ENCODE measurements around the gene CDK16. TPM values are rescaled to one million over a fixed set of nuclear protein-coding genes. Genes with fewer than 3 reads are reported as not detected.

Gene CDK16
- total RNA-seq, 4 donors from 2014 or later, result 51.9 to 87.1 (median 65.4) TPM

GRCh38 chrX:47228550-47229270 is 10.2 kb downstream of the CDK16 start:
- Histone ChIP-seq H3K27me3 (no peaks in the 10 kb centered on the region), H3K27ac (replicated peaks in 1 of 4) (no peak overlapping the region), H3K4me1 (peaks cover 0 to 7% (median 6%) of the 10 kb centered on the region in 4 donors), H3K4me3 (no peak overlapping the region), H3K9me3 (no peaks in the 10 kb centered on the region), H3K36me3 (peaks cover 35 to 60% (median 58%) of the 10 kb centered on the region in 4 donors)
- 95% methylated on average over 7 of the region's 12 CpGs for WGBS
- DNase-seq (ENCODE audit: extremely low spot score), result no peak
- intact Hi-C loops (cut with DNase I), result no loop called here
- no peak for TF ChIP-seq POLR2A (IDR thresholded peaks at IDR 0.05; ENCODE audit: low read depth)
- no peak for TF ChIP-seq EP300 (IDR thresholded peaks at IDR 0.05)
- no peak for TF ChIP-seq POLR2AphosphoS5 (IDR thresholded peaks at IDR 0.05)
- no peak for TF ChIP-seq CTCF (IDR thresholded peaks at IDR 0.05)

- peaks cover 31 to 53% (median 51%) of the 10 kb centered on the region in 4 donors for H3K36me3 ChIP-seq
- intact Hi-C loops (cut with DNase I), result no loop called here
- 100% methylated on average over 6 of the region's 6 CpGs for WGBS
- H3K27me3 ChIP-seq, result no peaks in the 10 kb centered on the region
- TF ChIP-seq POLR2A (IDR thresholded peaks at IDR 0.05; ENCODE audit: low read depth), result no peak
- no peak for TF ChIP-seq CTCF (IDR thresholded peaks at IDR 0.05)
- TF ChIP-seq POLR2AphosphoS5 (IDR thresholded peaks at IDR 0.05), result no peak
- no peak for TF ChIP-seq EP300 (IDR thresholded peaks at IDR 0.05)
- H3K4me3 ChIP-seq, result no peak overlapping the region
- H3K4me1 ChIP-seq, result peaks cover 0 to 8% (median 7%) of the 10 kb centered on the region in 4 donors
- H3K9me3 ChIP-seq, result no peaks in the 10 kb centered on the region
- H3K27ac ChIP-seq (replicated peaks in 1 of 4), result no peak overlapping the region
- DNase-seq (ENCODE audit: extremely low spot score), result no peak
Measured at GRCh38 chrX:47229427-47229826, 10.9 kb downstream of the CDK16 start.

- H3K9me3 ChIP-seq, result no peaks in the 10 kb centered on the region
- H3K27ac ChIP-seq (replicated peaks in 1 of 4), result no peak overlapping the region
- TF ChIP-seq EP300 (IDR thresholded peaks at IDR 0.05), result no peak
- no peak for TF ChIP-seq CTCF (IDR thresholded peaks at IDR 0.05)
- TF ChIP-seq POLR2A (IDR thresholded peaks at IDR 0.05; ENCODE audit: low read depth), result no peak
- TF ChIP-seq POLR2AphosphoS5 (IDR thresholded peaks at IDR 0.05), result no peak
- no peaks in the 10 kb centered on the region for H3K27me3 ChIP-seq
- intact Hi-C loops (cut with DNase I), result no loop called here
- WGBS, result 91% methylated on average over 5 of the region's 5 CpGs
- DNase-seq (ENCODE audit: extremely low spot score), result no peak
- peaks cover 26 to 44% (median 42%) of the 10 kb centered on the region in 4 donors for H3K36me3 ChIP-seq
- peaks cover 0 to 16% (median 9%) of the 10 kb centered on the region in 4 donors for H3K4me1 ChIP-seq
- no peak overlapping the region for H3K4me3 ChIP-seq
Measured at GRCh38 chrX:47230136-47230868, 11.8 kb downstream of the CDK16 start.

GRCh38 chrX:47231167-47231566 is 12.7 kb downstream of the CDK16 start:
- DNase-seq (ENCODE audit: extremely low spot score), result no peak
- Histone ChIP-seq H3K4me1 (peaks cover 0 to 22% (median 16%) of the 10 kb centered on the region in 4 donors), H3K4me3 (no peak overlapping the region), H3K9me3 (no peaks in the 10 kb centered on the region), H3K27me3 (no peaks in the 10 kb centered on the region), H3K36me3 (peaks cover 18 to 36% (median 34%) of the 10 kb centered on the region in 4 donors), H3K27ac (replicated peaks in 1 of 4) (no peak overlapping the region)
- 70% methylated on average over 2 of the region's 2 CpGs for WGBS
- intact Hi-C loops (cut with DNase I), result no loop called here
- no peak for TF ChIP-seq CTCF (IDR thresholded peaks at IDR 0.05)
- no peak for TF ChIP-seq EP300 (IDR thresholded peaks at IDR 0.05)
- TF ChIP-seq POLR2AphosphoS5 (IDR thresholded peaks at IDR 0.05), result no peak
- TF ChIP-seq POLR2A (IDR thresholded peaks at IDR 0.05; ENCODE audit: low read depth), result no peak
